ENCODE measurements around the gene CHMP2A.
A peak's percentile ranks its signal among the peaks of the same experiment; 100 is the strongest.
"Not testable (repeated sequence)": the region's sequence is repeated elsewhere in the genome, so short reads cannot be mapped to it uniquely, and the experiment has no call there.

The CHMP2A gene

GRCh38 chr19:58579473-58580142 lies 24.7 kb upstream of the CHMP2A start:
- H3K18ac ChIP-seq (ENCODE audit: low read depth in 1 of 2, low read length in 2 of 2), result no peak overlapping the region
- peak overlapping the region; percentile 19 for H3K9ac ChIP-seq (ENCODE audit: low read length)
- H3K79me1 ChIP-seq (replicated peaks; ENCODE audit: low read length, poor library complexity, severe bottlenecking), result peaks cover 28% of the 10 kb centered on the region
- no peak overlapping the region for H4K8ac ChIP-seq (ENCODE audit: low read length)
- H3K4me3 ChIP-seq (ENCODE audit: insufficient read depth in 1 of 2, low read depth in 1 of 2, low read length in 2 of 2), result no peak overlapping the region
- 95% methylated on average over 7 of the region's 8 CpGs for WGBS
- H2AFZ ChIP-seq (ENCODE audit: low read depth, low read length), result no peak overlapping the region
- H3K27ac ChIP-seq (ENCODE audit: low read length, poor library complexity, severe bottlenecking), result no peak overlapping the region
- no peaks in the 10 kb centered on the region for H3K9me3 ChIP-seq (ENCODE audit: control insufficient read depth, low read length)
- no peak overlapping the region for H3K4me2 ChIP-seq (ENCODE audit: low read length, poor library complexity, severe bottlenecking)
- peaks cover 6% of the 10 kb centered on the region for H3K4me1 ChIP-seq (ENCODE audit: control insufficient read depth, insufficient read depth, low read depth, low read length)
- H4K91ac ChIP-seq (ENCODE audit: low read length), result no peak overlapping the region
- no peak for DNase-seq
- no peak overlapping the region for H2BK120ac ChIP-seq (ENCODE audit: low read depth, low read length)
- no peak overlapping the region for H3K14ac ChIP-seq (ENCODE audit: low read length in 2 of 2)
- H2AK5ac ChIP-seq (ENCODE audit: low read length, severe bottlenecking), result no peak overlapping the region
- H2BK15ac ChIP-seq (ENCODE audit: low read depth, poor library complexity, severe bottlenecking), result no peak overlapping the region
- H3K4ac ChIP-seq (ENCODE audit: low read depth in 1 of 2, low read length in 2 of 2), result no peak overlapping the region
- no peak overlapping the region for H2BK12ac ChIP-seq (ENCODE audit: low read length in 2 of 2)
- H3K36me3 ChIP-seq (ENCODE audit: control insufficient read depth in 1 of 2, insufficient read depth in 2 of 2, low read depth in 1 of 2, low read length in 2 of 2), result peaks cover 34 to 35% of the 10 kb centered on the region in 2 experiments
- no peak overlapping the region for H2BK5ac ChIP-seq (ENCODE audit: low read depth, low read length, poor library complexity, severe bottlenecking)
- no peak overlapping the region for H3K23ac ChIP-seq (ENCODE audit: low read length in 2 of 2)
- no peaks in the 10 kb centered on the region for H3K27me3 ChIP-seq (ENCODE audit: control insufficient read depth in 1 of 2, insufficient read depth in 1 of 2, low read length in 2 of 2)

- Histone ChIP-seq H2AK5ac (ENCODE audit: low read length, severe bottlenecking) (no peak overlapping the region), H3K18ac (ENCODE audit: low read depth in 1 of 2, low read length in 2 of 2) (no peak overlapping the region), H3K4me1 (ENCODE audit: control insufficient read depth, insufficient read depth, low read depth, low read length) (peaks cover 6% of the 10 kb centered on the region), H3K23ac (ENCODE audit: low read length in 2 of 2) (no peak overlapping the region), H2AFZ (ENCODE audit: low read depth, low read length) (no peak overlapping the region), H3K4me3 (ENCODE audit: insufficient read depth in 1 of 2, low read depth in 1 of 2, low read length in 2 of 2) (peak overlapping the region in 1 of 2 experiments; percentile 21), H3K27ac (ENCODE audit: low read length, poor library complexity, severe bottlenecking) (no peak overlapping the region), H3K79me1 (replicated peaks; ENCODE audit: low read length, poor library complexity, severe bottlenecking) (peaks cover 19% of the 10 kb centered on the region), H3K14ac (ENCODE audit: low read length in 2 of 2) (no peak overlapping the region), H3K27me3 (ENCODE audit: control insufficient read depth in 1 of 2, insufficient read depth in 1 of 2, low read length in 2 of 2) (no peaks in the 10 kb centered on the region), H4K91ac (ENCODE audit: low read length) (no peak overlapping the region), H2BK15ac (ENCODE audit: low read depth, poor library complexity, severe bottlenecking) (no peak overlapping the region), H3K36me3 (ENCODE audit: control insufficient read depth in 1 of 2, insufficient read depth in 2 of 2, low read depth in 1 of 2, low read length in 2 of 2) (peaks cover 26 to 27% of the 10 kb centered on the region in 2 experiments), H4K8ac (ENCODE audit: low read length) (no peak overlapping the region), H3K9me3 (ENCODE audit: control insufficient read depth, low read length) (no peaks in the 10 kb centered on the region), H3K9ac (ENCODE audit: low read length) (peak overlapping the region; percentile 36), H2BK12ac (ENCODE audit: low read length in 2 of 2) (peak overlapping the region in 1 of 2 experiments; percentile 2), H3K4ac (ENCODE audit: low read depth in 1 of 2, low read length in 2 of 2) (no peak overlapping the region), H2BK120ac (ENCODE audit: low read depth, low read length) (no peak overlapping the region), H2BK5ac (ENCODE audit: low read depth, low read length, poor library complexity, severe bottlenecking) (no peak overlapping the region), H3K4me2 (ENCODE audit: low read length, poor library complexity, severe bottlenecking) (no peak overlapping the region)
- 97% methylated on average over 10 of the region's 11 CpGs for WGBS
- DNase-seq, result no peak
Measured at GRCh38 chr19:58578012-58578925, 23.4 kb upstream of the CHMP2A start.

GRCh38 chr19:58577581-58577980 lies 22.7 kb upstream of the CHMP2A start:
- H3K4me2 ChIP-seq (ENCODE audit: low read length, poor library complexity, severe bottlenecking), result not testable (repeated sequence)

More at GRCh38 chr19:58577581-58577980, 22.7 kb upstream of the CHMP2A start:
- H3K9ac ChIP-seq (ENCODE audit: low read length); H3K18ac ChIP-seq (ENCODE audit: low read depth in 1 of 2, low read length in 2 of 2); H2BK120ac ChIP-seq (ENCODE audit: low read depth, low read length); H2AK5ac ChIP-seq (ENCODE audit: low read length, severe bottlenecking); H3K27me3 ChIP-seq (ENCODE audit: control insufficient read depth in 1 of 2, insufficient read depth in 1 of 2, low read length in 2 of 2); DNase-seq; H3K4me3 ChIP-seq (ENCODE audit: insufficient read depth in 1 of 2, low read depth in 1 of 2, low read length in 2 of 2); H3K9me3 ChIP-seq (ENCODE audit: control insufficient read depth, low read length); H3K27ac ChIP-seq (ENCODE audit: low read length, poor library complexity, severe bottlenecking); H2AFZ ChIP-seq (ENCODE audit: low read depth, low read length); H2BK12ac ChIP-seq (ENCODE audit: low read length in 2 of 2); H4K91ac ChIP-seq (ENCODE audit: low read length); H3K4me1 ChIP-seq (ENCODE audit: control insufficient read depth, insufficient read depth, low read depth, low read length); H3K4ac ChIP-seq (ENCODE audit: low read depth in 1 of 2, low read length in 2 of 2); H3K23ac ChIP-seq (ENCODE audit: low read length in 2 of 2); H4K8ac ChIP-seq (ENCODE audit: low read length); H2BK15ac ChIP-seq (ENCODE audit: low read depth, poor library complexity, severe bottlenecking); H3K14ac ChIP-seq (ENCODE audit: low read length in 2 of 2); H2BK5ac ChIP-seq (ENCODE audit: low read depth, low read length, poor library complexity, severe bottlenecking): not testable (repeated sequence)
- WGBS, result no CpG with 5 or more reads among the region's 2 CpGs
- peaks cover 19 to 20% of the 10 kb centered on the region in 2 experiments for H3K36me3 ChIP-seq (ENCODE audit: control insufficient read depth in 1 of 2, insufficient read depth in 2 of 2, low read depth in 1 of 2, low read length in 2 of 2)
- peaks cover 17% of the 10 kb centered on the region for H3K79me1 ChIP-seq (replicated peaks; ENCODE audit: low read length, poor library complexity, severe bottlenecking)

Data from mesenchymal stem cell (in vitro differentiated cells and primary cell).